B cell (primary cell): Measurements from ENCODE around the gene DDIT4.

Experiments
- CTCF ChIP-seq: fragments of 200-600 bp; IDR thresholded peaks from one replicate; pipeline ENCODE4 v1.8.0; 2022; ENCODE audit warnings: antibody characterized with exemption, mild to moderate bottlenecking
- EZH2 ChIP-seq: IDR thresholded peaks from 2 replicates; pipeline ENCODE4 v1.6.1; 2012; ENCODE audit warnings: borderline replicate concordance, low read depth, mild to moderate bottlenecking, moderate library complexity, low read length; ENCODE audit not compliant: insufficient read depth, poor library complexity, severe bottlenecking

GRCh38 chr10:72228318-72228751 is 45.4 kb upstream of the DDIT4 start:
- no peak for TF ChIP-seq EZH2
- TF ChIP-seq CTCF, result no peak
